ENCODE results near the gene ICA1.

Gene ICA1

DNA sequence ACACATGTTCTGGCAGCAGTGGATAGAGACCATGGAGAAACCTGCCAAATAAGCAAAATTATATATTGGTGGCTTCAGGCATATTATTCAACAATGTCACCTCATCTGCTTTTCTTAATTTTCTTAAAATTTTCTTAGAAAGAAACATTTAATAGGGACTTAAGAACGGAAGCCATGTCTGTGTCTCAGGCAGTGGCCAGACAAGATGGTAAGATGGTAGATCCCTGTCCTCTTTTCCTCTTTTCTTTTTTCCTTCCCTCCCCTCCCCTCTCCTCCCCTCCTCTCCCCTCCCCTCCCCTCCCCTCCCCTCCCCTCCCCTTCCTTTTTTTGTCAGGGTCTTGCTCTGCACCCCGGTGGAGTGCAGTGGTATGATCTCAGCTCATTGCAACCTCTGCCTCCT lies 24.2 kb upstream of the ICA1 start:
- Histone ChIP-seq H3K27me3 (ENCODE audit: control insufficient read depth, low read length) (peaks cover 20% of the 10 kb centered on the region), H3K36me3 (ENCODE audit: control insufficient read depth, low read length) (no peaks in the 10 kb centered on the region), H3K9me3 (ENCODE audit: control insufficient read depth, insufficient read depth, low read length) (no peaks in the 10 kb centered on the region), H3K4me3 (ENCODE audit: low read length) (no peak overlapping the region), H4K20me1 (ENCODE audit: control insufficient read depth, insufficient read depth, low read depth, low read length) (no peaks in the 10 kb centered on the region), H3K79me2 (ENCODE audit: control insufficient read depth, low read length) (no peaks in the 10 kb centered on the region), H3K27ac (ENCODE audit: low read depth, low read length) (no peak overlapping the region), H3K4me1 (ENCODE audit: control insufficient read depth, low read length) (no peaks in the 10 kb centered on the region), H3F3A (ENCODE audit: control insufficient read depth, insufficient read depth) (no peaks in the 10 kb centered on the region), H3K9me2 (replicated peaks; ENCODE audit: control insufficient read depth, low read length) (no peaks in the 10 kb centered on the region), H3K4me2 (ENCODE audit: low read length) (no peak overlapping the region)
- TF ChIP-seq EZH2phosphoT487 (IDR thresholded peaks at IDR 0.05; ENCODE audit: borderline replicate concordance, low read length), result no peak
- TF ChIP-seq, protein P1, sequence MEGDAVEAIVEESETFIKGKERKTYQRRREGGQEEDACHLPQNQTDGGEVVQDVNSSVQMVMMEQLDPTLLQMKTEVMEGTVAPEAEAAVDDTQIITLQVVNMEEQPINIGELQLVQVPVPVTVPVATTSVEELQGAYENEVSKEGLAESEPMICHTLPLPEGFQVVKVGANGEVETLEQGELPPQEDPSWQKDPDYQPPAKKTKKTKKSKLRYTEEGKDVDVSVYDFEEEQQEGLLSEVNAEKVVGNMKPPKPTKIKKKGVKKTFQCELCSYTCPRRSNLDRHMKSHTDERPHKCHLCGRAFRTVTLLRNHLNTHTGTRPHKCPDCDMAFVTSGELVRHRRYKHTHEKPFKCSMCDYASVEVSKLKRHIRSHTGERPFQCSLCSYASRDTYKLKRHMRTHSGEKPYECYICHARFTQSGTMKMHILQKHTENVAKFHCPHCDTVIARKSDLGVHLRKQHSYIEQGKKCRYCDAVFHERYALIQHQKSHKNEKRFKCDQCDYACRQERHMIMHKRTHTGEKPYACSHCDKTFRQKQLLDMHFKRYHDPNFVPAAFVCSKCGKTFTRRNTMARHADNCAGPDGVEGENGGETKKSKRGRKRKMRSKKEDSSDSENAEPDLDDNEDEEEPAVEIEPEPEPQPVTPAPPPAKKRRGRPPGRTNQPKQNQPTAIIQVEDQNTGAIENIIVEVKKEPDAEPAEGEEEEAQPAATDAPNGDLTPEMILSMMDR (IDR thresholded peaks at IDR 0.05; ENCODE audit: low read depth, low read length, poor library complexity, severe bottlenecking), result no peak

DNA sequence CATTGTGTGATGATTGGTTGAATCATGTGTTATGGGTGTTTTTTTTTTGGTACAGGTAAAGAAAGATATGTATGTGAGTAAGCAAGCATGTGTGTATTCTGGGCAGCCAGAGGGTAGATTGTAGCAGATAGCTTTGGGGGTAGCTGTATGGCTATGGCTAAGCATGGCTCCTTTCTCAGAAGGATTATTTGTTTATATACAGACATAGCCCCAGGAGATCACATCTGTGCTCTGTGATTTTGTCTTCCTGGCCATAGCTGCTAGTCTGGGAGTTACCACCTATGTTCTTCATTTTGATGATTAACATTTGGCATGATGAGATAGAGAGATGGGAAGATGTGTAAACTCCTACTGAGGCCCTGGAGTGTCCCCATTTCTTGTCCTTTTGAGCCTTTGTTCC lies 23.2 kb upstream of the ICA1 start:
- no peak overlapping the region for H3K4me2 ChIP-seq (ENCODE audit: low read length)
- no peaks in the 10 kb centered on the region for H3K9me3 ChIP-seq (ENCODE audit: control insufficient read depth, insufficient read depth, low read length)
- H3K9me2 ChIP-seq (replicated peaks; ENCODE audit: control insufficient read depth, low read length), result no peaks in the 10 kb centered on the region
- H3K27ac ChIP-seq (ENCODE audit: low read depth, low read length), result no peak overlapping the region
- H3K27me3 ChIP-seq (ENCODE audit: control insufficient read depth, low read length), result peaks cover 12% of the 10 kb centered on the region
- H3K4me3 ChIP-seq (ENCODE audit: low read length), result no peak overlapping the region
- no peaks in the 10 kb centered on the region for H3F3A ChIP-seq (ENCODE audit: control insufficient read depth, insufficient read depth)
- TF ChIP-seq EZH2phosphoT487 (IDR thresholded peaks at IDR 0.05; ENCODE audit: borderline replicate concordance, low read length), result no peak
- TF ChIP-seq, protein P1 (IDR thresholded peaks at IDR 0.05; ENCODE audit: low read depth, low read length, poor library complexity, severe bottlenecking), result no peak
- no peaks in the 10 kb centered on the region for H3K4me1 ChIP-seq (ENCODE audit: control insufficient read depth, low read length)
- H3K79me2 ChIP-seq (ENCODE audit: control insufficient read depth, low read length), result no peaks in the 10 kb centered on the region
- H4K20me1 ChIP-seq (ENCODE audit: control insufficient read depth, insufficient read depth, low read depth, low read length), result no peaks in the 10 kb centered on the region
- H3K36me3 ChIP-seq (ENCODE audit: control insufficient read depth, low read length), result no peaks in the 10 kb centered on the region

DNA sequence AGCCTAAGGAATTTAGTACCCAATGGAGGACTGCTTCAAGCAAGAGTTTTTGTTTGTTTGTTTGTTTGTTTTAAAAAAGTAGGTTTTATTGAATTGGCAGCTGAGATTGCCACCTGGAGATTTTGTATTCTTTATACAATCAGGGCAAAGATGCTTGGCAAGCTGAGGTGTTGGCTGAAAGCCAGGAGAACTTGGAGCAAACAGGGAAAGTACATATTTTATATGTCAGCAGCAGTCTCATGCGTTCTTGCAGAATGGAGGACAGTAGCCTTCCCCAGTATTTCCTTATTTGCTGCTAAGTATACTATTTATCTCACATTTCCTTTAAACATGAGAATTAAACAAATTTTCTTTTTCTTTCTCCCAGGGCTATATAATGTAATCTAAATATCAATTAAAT lies 22.6 kb upstream of the ICA1 start:
- Histone ChIP-seq H3K9me3 (ENCODE audit: control insufficient read depth, insufficient read depth, low read length) (no peaks in the 10 kb centered on the region), H3K36me3 (ENCODE audit: control insufficient read depth, low read length) (no peaks in the 10 kb centered on the region), H3K4me3 (ENCODE audit: low read length) (no peak overlapping the region), H3K9me2 (replicated peaks; ENCODE audit: control insufficient read depth, low read length) (no peaks in the 10 kb centered on the region), H3K4me1 (ENCODE audit: control insufficient read depth, low read length) (no peaks in the 10 kb centered on the region), H3K27ac (ENCODE audit: low read depth, low read length) (no peak overlapping the region), H3F3A (ENCODE audit: control insufficient read depth, insufficient read depth) (no peaks in the 10 kb centered on the region), H3K27me3 (ENCODE audit: control insufficient read depth, low read length) (peaks cover 8% of the 10 kb centered on the region; the same call in 1 of the 2 replicates), H4K20me1 (ENCODE audit: control insufficient read depth, insufficient read depth, low read depth, low read length) (no peaks in the 10 kb centered on the region), H3K79me2 (ENCODE audit: control insufficient read depth, low read length) (no peaks in the 10 kb centered on the region), H3K4me2 (ENCODE audit: low read length) (no peak overlapping the region)
- TF ChIP-seq, protein P1 (IDR thresholded peaks at IDR 0.05; ENCODE audit: low read depth, low read length, poor library complexity, severe bottlenecking), result no peak
- no peak for TF ChIP-seq EZH2phosphoT487 (IDR thresholded peaks at IDR 0.05; ENCODE audit: borderline replicate concordance, low read length)

DNA sequence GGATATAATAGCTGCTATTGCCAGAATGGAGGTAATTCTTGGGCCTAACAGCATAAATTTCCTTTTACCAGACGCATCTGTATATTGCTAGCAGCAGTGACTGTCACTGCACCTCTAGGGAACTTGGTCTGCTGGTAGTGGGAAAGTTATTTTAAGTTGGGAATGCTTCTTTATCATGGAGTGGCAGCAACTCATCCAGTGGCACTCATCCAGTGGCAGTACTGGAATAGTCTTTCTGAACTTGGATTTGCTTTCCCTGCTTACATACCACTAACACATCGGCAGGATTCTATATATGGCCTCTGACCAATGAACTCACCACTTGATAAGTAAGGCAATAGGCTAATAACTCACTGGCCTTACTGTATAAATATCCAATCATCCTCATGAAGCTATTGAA lies 22.0 kb upstream of the ICA1 start:
- no peaks in the 10 kb centered on the region for H3K9me3 ChIP-seq (ENCODE audit: control insufficient read depth, insufficient read depth, low read length)
- H3K4me3 ChIP-seq (ENCODE audit: low read length), result no peak overlapping the region
- no peaks in the 10 kb centered on the region for H3F3A ChIP-seq (ENCODE audit: control insufficient read depth, insufficient read depth)
- TF ChIP-seq EZH2phosphoT487 (IDR thresholded peaks at IDR 0.05; ENCODE audit: borderline replicate concordance, low read length), result no peak
- TF ChIP-seq, protein P1 (IDR thresholded peaks at IDR 0.05; ENCODE audit: low read depth, low read length, poor library complexity, severe bottlenecking), result no peak
- H3K27ac ChIP-seq (ENCODE audit: low read depth, low read length), result no peak overlapping the region
- no peak overlapping the region for H3K4me2 ChIP-seq (ENCODE audit: low read length)
- 0 out of 2 replicates have a peak, but pooled peaks cover 3% of the 10 kb centered on the region for H3K27me3 ChIP-seq (ENCODE audit: control insufficient read depth, low read length)
- no peaks in the 10 kb centered on the region for H3K79me2 ChIP-seq (ENCODE audit: control insufficient read depth, low read length)
- H3K4me1 ChIP-seq (ENCODE audit: control insufficient read depth, low read length), result no peaks in the 10 kb centered on the region
- no peaks in the 10 kb centered on the region for H3K9me2 ChIP-seq (replicated peaks; ENCODE audit: control insufficient read depth, low read length)
- no peaks in the 10 kb centered on the region for H4K20me1 ChIP-seq (ENCODE audit: control insufficient read depth, insufficient read depth, low read depth, low read length)
- no peaks in the 10 kb centered on the region for H3K36me3 ChIP-seq (ENCODE audit: control insufficient read depth, low read length)

All from DOHH2 (cell line).